CD1c-positive myeloid dendritic cell (primary cell): Measurements from ENCODE around the gene GPX8.

Experiments
- DNase-seq: peaks from one replicate; pipeline ENCODE4 v3.0.0-alpha.2; 2016; ENCODE audit errors: extremely low spot score

Gene GPX8

GRCh38 chr5:55172937-55173686, 13.1 kb downstream of the GPX8 start, which contains the start of gene CDC20B:
Gene CDC20B, minus strand, starts transcription at chr5:55173177. Its CDS starts 177 bp downstream, at chr5:55173000.
- peak; percentile 79 for DNase-seq

- no peak for DNase-seq
Measured at GRCh38 chr5:55173687-55174230, 13.8 kb downstream of the GPX8 start.

GRCh38 chr5:55175781-55176175, 15.8 kb downstream of the GPX8 start:
- DNase-seq, result no peak

GRCh38 chr5:55176176-55176818, 16.3 kb downstream of the GPX8 start:
- peak; percentile 59 for DNase-seq

GRCh38 chr5:55177078-55177477, 17.1 kb downstream of the GPX8 start:
- DNase-seq, result peak; percentile 7

- DNase-seq, result no peak
Measured at GRCh38 chr5:55180016-55180415, 20.0 kb downstream of the GPX8 start.

- no peak for DNase-seq
Measured at GRCh38 chr5:55187370-55187769, 27.4 kb downstream of the GPX8 start.

- DNase-seq, result no peak
Measured at GRCh38 chr5:55188656-55189540, 28.9 kb downstream of the GPX8 start.

GRCh38 chr5:55191165-55191564, 31.2 kb downstream of the GPX8 start:
- DNase-seq, result no peak

- no peak for DNase-seq
Measured at GRCh38 chr5:55205001-55205400, 45.0 kb downstream of the GPX8 start.

- DNase-seq, result no peak
Measured at GRCh38 chr5:55211184-55211874, 51.4 kb downstream of the GPX8 start.
